ENCODE results near the gene CTXND2. TPM values are rescaled to one million over a fixed set of nuclear protein-coding genes. Genes with fewer than 3 reads are reported as not detected.

CTXND2 gene
- total and polyA plus RNA-seq, 2 of the 13 experiments (the other 11 are each of a cell fraction or from before 2014, with no cell fraction given) = not detected

DNA sequence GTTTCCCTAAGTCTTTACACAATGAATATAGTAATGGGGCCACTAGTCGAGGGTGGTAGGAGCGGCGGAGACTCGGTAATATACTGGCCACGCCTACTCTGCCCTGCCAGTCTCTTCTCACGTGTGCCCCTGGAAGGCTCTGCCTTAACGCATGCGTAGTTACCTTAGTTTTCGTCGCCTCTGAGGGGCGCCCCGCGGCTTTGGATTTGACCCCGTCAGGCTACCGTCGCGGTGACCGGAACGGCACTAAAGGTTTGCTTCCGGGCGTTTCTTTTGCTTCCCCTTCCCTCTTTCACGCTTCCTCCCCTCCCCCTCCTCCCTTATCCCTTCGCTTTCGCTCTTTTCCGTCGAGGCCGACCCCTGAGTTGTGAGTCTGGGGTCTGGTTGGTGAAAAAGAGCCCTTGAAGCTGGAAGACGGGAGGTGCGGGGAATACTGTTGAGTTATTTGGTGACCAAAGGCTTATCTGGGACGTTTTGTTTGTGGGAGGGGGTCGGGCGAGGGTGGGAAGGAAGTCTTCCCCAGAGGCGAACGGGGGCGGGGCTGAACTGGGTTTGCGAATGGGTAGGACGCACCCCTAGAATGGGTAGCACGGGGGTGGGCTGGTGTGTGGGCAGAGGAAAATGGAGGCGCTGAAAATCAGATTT, 39.3 kb downstream of the CTXND2 start, which contains the start of gene SETDB1 (continued):
- TF ChIP-seq, protein P1, sequence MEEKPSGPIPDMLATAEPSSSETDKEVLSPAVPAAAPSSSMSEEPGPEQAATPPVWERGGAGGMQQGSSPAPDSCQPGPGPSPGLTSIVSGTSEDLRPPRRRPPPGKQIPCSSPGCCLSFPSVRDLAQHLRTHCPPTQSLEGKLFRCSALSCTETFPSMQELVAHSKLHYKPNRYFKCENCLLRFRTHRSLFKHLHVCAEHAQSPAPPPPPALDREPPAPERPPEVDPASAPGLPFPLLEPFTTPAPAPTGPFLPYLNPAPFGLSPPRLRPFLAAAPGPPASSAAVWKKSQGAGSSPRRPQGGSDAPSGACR (CRISPR knock-in tag; IDR thresholded peaks at IDR 0.05) = peak; percentile 94
- TF ChIP-seq ASH2L (IDR thresholded peaks at IDR 0.05; ENCODE audit: insufficient read length, low read depth, low read length) (peak; percentile 87), SNAPC2 (CRISPR knock-in tag; IDR thresholded peaks at IDR 0.05) (0 out of 2 replicates have a peak, but pooled peaks have one; percentile 43), NFIC (IDR thresholded peaks at IDR 0.05; ENCODE audit: low read length) (0 out of 2 replicates have a peak, but pooled peaks have one; percentile 42), CEBPG (CRISPR knock-in tag; IDR thresholded peaks at IDR 0.05) (no peak), BORCS8-MEF2B (CRISPR knock-in tag; IDR thresholded peaks at IDR 0.05) (peak; percentile 42; the same call in 1 of the 2 replicates), SMAD3 (CRISPR knock-in tag; IDR thresholded peaks at IDR 0.05) (peak; percentile 66; the same call in 1 of the 2 replicates), ZBTB21 (CRISPR knock-in tag; IDR thresholded peaks at IDR 0.05) (peak; percentile 37; the same call in 1 of the 2 replicates), ZNF788 (CRISPR knock-in tag; IDR thresholded peaks at IDR 0.05; ENCODE audit: borderline replicate concordance) (peak; percentile 79; the same call in 1 of the 2 replicates), ZNF652 (CRISPR knock-in tag; IDR thresholded peaks at IDR 0.05; ENCODE audit: borderline replicate concordance, low read depth) (no peak), ZNF205 (CRISPR knock-in tag; IDR thresholded peaks at IDR 0.05) (peak; percentile 65; the same call in 1 of the 2 replicates), ZNF615 (CRISPR knock-in tag; IDR thresholded peaks at IDR 0.05; ENCODE audit: borderline replicate concordance) (no peak), ZNF350 (CRISPR knock-in tag; IDR thresholded peaks at IDR 0.05; ENCODE audit: borderline replicate concordance, low read depth) (peak; percentile 92), ZNF234 (CRISPR knock-in tag; conservative IDR thresholded peaks at IDR 0.05) (no peak), GTF3A (CRISPR knock-in tag; conservative IDR thresholded peaks at IDR 0.05) (no peak), PHF21A (CRISPR knock-in tag; IDR thresholded peaks at IDR 0.05) (peak; percentile 67; the same call in 1 of the 2 replicates), PHF5A (CRISPR knock-in tag; IDR thresholded peaks at IDR 0.05; ENCODE audit: low read depth, unreplicated experiment) (peak; percentile 21), FOXJ3 (CRISPR knock-in tag; IDR thresholded peaks at IDR 0.05; ENCODE audit: borderline replicate concordance) (0 out of 2 replicates have a peak, but pooled peaks have one; percentile 10)
- TF ChIP-seq, protein P2, sequence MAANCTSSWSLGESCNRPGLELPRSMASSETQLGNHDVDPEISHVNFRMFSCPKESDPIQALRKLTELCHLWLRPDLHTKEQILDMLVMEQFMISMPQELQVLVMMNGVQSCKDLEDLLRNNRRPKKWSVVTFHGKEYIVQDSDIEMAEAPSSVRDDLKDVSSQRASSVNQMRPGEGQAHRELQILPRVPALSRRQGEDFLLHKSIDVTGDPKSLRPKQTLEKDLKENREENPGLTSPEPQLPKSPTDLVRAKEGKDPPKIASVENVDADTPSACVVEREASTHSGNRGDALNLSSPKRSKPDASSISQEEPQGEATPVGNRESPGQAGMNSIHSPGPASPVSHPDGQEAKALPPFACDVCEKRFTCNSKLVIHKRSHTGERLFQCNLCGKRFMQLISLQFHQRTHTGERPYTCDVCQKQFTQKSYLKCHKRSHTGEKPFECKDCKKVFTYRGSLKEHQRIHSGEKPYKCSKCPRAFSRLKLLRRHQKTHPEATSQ (CRISPR knock-in tag; IDR thresholded peaks at IDR 0.05; ENCODE audit: borderline replicate concordance) = peak; percentile 20; the same call in 1 of the 2 replicates
- TF ChIP-seq, protein P3, sequence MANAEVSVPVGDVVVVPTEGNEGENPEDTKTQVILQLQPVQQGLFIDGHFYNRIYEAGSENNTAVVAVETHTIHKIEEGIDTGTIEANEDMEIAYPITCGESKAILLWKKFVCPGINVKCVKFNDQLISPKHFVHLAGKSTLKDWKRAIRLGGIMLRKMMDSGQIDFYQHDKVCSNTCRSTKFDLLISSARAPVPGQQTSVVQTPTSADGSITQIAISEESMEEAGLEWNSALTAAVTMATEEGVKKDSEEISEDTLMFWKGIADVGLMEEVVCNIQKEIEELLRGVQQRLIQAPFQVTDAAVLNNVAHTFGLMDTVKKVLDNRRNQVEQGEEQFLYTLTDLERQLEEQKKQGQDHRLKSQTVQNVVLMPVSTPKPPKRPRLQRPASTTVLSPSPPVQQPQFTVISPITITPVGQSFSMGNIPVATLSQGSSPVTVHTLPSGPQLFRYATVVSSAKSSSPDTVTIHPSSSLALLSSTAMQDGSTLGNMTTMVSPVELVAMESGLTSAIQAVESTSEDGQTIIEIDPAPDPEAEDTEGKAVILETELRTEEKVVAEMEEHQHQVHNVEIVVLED (CRISPR knock-in tag; IDR thresholded peaks at IDR 0.05; ENCODE audit: borderline replicate concordance) = peak; percentile 65; the same call in 1 of the 2 replicates
- TF ChIP-seq, protein P4, sequence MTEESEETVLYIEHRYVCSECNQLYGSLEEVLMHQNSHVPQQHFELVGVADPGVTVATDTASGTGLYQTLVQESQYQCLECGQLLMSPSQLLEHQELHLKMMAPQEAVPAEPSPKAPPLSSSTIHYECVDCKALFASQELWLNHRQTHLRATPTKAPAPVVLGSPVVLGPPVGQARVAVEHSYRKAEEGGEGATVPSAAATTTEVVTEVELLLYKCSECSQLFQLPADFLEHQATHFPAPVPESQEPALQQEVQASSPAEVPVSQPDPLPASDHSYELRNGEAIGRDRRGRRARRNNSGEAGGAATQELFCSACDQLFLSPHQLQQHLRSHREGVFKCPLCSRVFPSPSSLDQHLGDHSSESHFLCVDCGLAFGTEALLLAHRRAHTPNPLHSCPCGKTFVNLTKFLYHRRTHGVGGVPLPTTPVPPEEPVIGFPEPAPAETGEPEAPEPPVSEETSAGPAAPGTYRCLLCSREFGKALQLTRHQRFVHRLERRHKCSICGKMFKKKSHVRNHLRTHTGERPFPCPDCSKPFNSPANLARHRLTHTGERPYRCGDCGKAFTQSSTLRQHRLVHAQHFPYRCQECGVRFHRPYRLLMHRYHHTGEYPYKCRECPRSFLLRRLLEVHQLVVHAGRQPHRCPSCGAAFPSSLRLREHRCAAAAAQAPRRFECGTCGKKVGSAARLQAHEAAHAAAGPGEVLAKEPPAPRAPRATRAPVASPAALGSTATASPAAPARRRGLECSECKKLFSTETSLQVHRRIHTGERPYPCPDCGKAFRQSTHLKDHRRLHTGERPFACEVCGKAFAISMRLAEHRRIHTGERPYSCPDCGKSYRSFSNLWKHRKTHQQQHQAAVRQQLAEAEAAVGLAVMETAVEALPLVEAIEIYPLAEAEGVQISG (CRISPR knock-in tag; IDR thresholded peaks at IDR 0.05) = peak; percentile 89
- TF ChIP-seq, protein P5, sequence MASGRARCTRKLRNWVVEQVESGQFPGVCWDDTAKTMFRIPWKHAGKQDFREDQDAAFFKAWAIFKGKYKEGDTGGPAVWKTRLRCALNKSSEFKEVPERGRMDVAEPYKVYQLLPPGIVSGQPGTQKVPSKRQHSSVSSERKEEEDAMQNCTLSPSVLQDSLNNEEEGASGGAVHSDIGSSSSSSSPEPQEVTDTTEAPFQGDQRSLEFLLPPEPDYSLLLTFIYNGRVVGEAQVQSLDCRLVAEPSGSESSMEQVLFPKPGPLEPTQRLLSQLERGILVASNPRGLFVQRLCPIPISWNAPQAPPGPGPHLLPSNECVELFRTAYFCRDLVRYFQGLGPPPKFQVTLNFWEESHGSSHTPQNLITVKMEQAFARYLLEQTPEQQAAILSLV (CRISPR knock-in tag; IDR thresholded peaks at IDR 0.05; ENCODE audit: borderline replicate concordance) = peak; percentile 4; the same call in 1 of the 2 replicates
